CD14-positive monocyte (primary cell): ENCODE measurements around the gene P2RY1. TPM values are rescaled to one million over a fixed set of nuclear protein-coding genes. Genes with fewer than 3 reads are reported as not detected.
A peak's percentile ranks its signal among the peaks of the same experiment; 100 is the strongest.

Source experiments
- DNase-seq, 3 donors: peaks; one replicate each; pipeline ENCODE4 v3.0.0-alpha.2; 2011 to 2022
- H2AFZ ChIP-seq: 2 replicates; pipeline ENCODE4 v1.6.0; 2012; ENCODE audit warnings: mild to moderate bottlenecking, low read depth, low read length, inconsistent platforms; ENCODE audit not compliant: insufficient read depth, poor library complexity, severe bottlenecking
- H3K27ac ChIP-seq, 2 donors: 1 replicate in 1 of 2; 2 replicates in 1 of 2; pipeline ENCODE4 v1.5.1; 2012 to 2013; ENCODE audit warnings: low read length in 2 of 2, control low read depth in 1 of 2, inconsistent platforms in 1 of 2, low read depth in 1 of 2, mild to moderate bottlenecking in 1 of 2
- H3K27me3 ChIP-seq, 2 donors: one replicate each; pipeline versions ENCODE4 v1.6.0 to v1.6.1; 2011 to 2013; ENCODE audit warnings: low read length in 2 of 2; ENCODE audit not compliant: control insufficient read depth in 2 of 2, insufficient read depth in 2 of 2
- H3K36me3 ChIP-seq, 2 donors: replicated peaks in 1 of 2; 1 replicate in 1 of 2; 2 replicates in 1 of 2; pipeline versions ENCODE4 v1.5.1 to v1.6.1; 2012 to 2013; ENCODE audit warnings: low read length in 2 of 2, control low read depth in 1 of 2, inconsistent platforms in 1 of 2, mild to moderate bottlenecking in 1 of 2; ENCODE audit not compliant: insufficient read depth in 2 of 2, control insufficient read depth in 1 of 2
- H3K4me1 ChIP-seq, 2 donors: 1 replicate in 1 of 2; 2 replicates in 1 of 2; pipeline versions ENCODE4 v1.5.1 to v1.6.1; 2012 to 2013; ENCODE audit warnings: low read length in 2 of 2, control low read depth in 1 of 2, inconsistent platforms in 1 of 2, mild to moderate bottlenecking in 1 of 2, moderate library complexity in 1 of 2; ENCODE audit not compliant: insufficient read depth in 2 of 2, control insufficient read depth in 1 of 2
- H3K4me2 ChIP-seq: replicated peaks from 2 replicates; pipeline ENCODE3; 2012; ENCODE audit warnings: low read length, moderate library complexity, mild to moderate bottlenecking; ENCODE audit not compliant: poor library complexity, severe bottlenecking; ENCODE audit errors: extremely low read depth
- H3K4me3 ChIP-seq, 3 experiments: fragments of 200-600 bp in 1 of 3; sonication (generic) in 1 of 3; replicated peaks in 1 of 3; 1 replicate in 2 of 3; 2 replicates in 1 of 3; pipeline ENCODE4 v1.5.1; 2011 to 2013; ENCODE audit warnings: low read length in 3 of 3, mild to moderate bottlenecking in 3 of 3, control low read depth in 2 of 3, low read depth in 2 of 3, inconsistent platforms in 1 of 3, moderate library complexity in 1 of 3
- H3K79me2 ChIP-seq: 2 replicates; pipeline ENCODE4 v1.6.0; 2012; ENCODE audit warnings: mild to moderate bottlenecking, control low read depth, inconsistent platforms, low read length, moderate library complexity; ENCODE audit not compliant: insufficient read depth
- H3K9ac ChIP-seq: 2 replicates; pipeline ENCODE4 v1.6.0; 2017; ENCODE audit warnings: low read length, mild to moderate bottlenecking; ENCODE audit not compliant: insufficient read depth, poor library complexity, severe bottlenecking
- H3K9me3 ChIP-seq, 2 donors: replicated peaks in 1 of 2; 1 replicate in 1 of 2; 2 replicates in 1 of 2; pipeline versions ENCODE4 v1.5.1 to v1.6.1; 2012 to 2013; ENCODE audit warnings: low read length in 2 of 2, control low read depth in 1 of 2; ENCODE audit not compliant: control insufficient read depth in 1 of 2, insufficient read depth in 1 of 2
- H4K20me1 ChIP-seq: 2 replicates; pipeline ENCODE4 v1.6.0; 2012; ENCODE audit warnings: mild to moderate bottlenecking, low read length, control low read depth, moderate library complexity; ENCODE audit not compliant: insufficient read depth
- H3K27ac Mint-ChIP-seq, 7 donors: one replicate each; pipeline ENCODE4 v1.8.0; 2020; ENCODE audit warnings: mild to moderate bottlenecking in 7 of 7, mixed read lengths in 7 of 7, moderate library complexity in 6 of 7, inconsistent platforms in 2 of 7
- H3K27me3 Mint-ChIP-seq, 3 donors: one replicate each; pipeline ENCODE4 v1.8.0; 2021 to 2022; ENCODE audit warnings: low read depth in 3 of 3, mild to moderate bottlenecking in 3 of 3, mixed read lengths in 3 of 3, moderate library complexity in 3 of 3, inconsistent platforms in 1 of 3
- H3K36me3 Mint-ChIP-seq, 2 donors: one replicate each; pipeline ENCODE4 v1.8.0; 2020; ENCODE audit warnings: mixed read lengths in 2 of 2, inconsistent platforms in 1 of 2, mild to moderate bottlenecking in 1 of 2
- H3K4me1 Mint-ChIP-seq: one replicate; pipeline ENCODE4 v1.8.0; 2020; ENCODE audit warnings: mild to moderate bottlenecking, mixed read lengths
- H3K4me3 Mint-ChIP-seq, 2 donors: one replicate each; pipeline ENCODE4 v1.8.0; 2020; ENCODE audit warnings: mild to moderate bottlenecking in 2 of 2, mixed read lengths in 2 of 2, moderate library complexity in 1 of 2
- H3K9me3 Mint-ChIP-seq, 7 donors: one replicate each; pipeline ENCODE4 v1.8.0; 2020 to 2022; ENCODE audit warnings: mixed read lengths in 7 of 7, mild to moderate bottlenecking in 6 of 7, moderate library complexity in 6 of 7, inconsistent platforms in 2 of 7
- CTCF ChIP-seq: fragments of 200-600 bp; IDR thresholded peaks from one replicate; pipeline ENCODE4 v1.8.0; 2022; ENCODE audit warnings: antibody characterized with exemption, mild to moderate bottlenecking
- WGBS: methylation state at CpG from one replicate; pipeline ENCODE4 v1.1.5; 2013; ENCODE audit warnings: missing lambda C conversion rate; ENCODE audit not compliant: insufficient coverage; 5-methylcytosine and 5-hydroxymethylcytosine counted together
- intact Hi-C, 2 donors: fragments of 100-400 bp; cut with micrococcal nuclease; formaldehyde crosslinking; loops; one replicate each; pipeline versions ENCODE4 v1.15.0 to v1.15.1; 2023
- polyA plus RNA-seq, 3 donors: library from polyadenylated mRNA; depleted of rRNA in 1 of 3; unstranded in 2 of 3; stranded (reverse) in 1 of 3; fragments of 300-500 nt in 2 of 3; fragments of >200 nt in 1 of 3; fragmentation: Illumina TruSeq in 2 of 3; gene quantifications; 1 replicate in 2 of 3; 2 replicates in 1 of 3; pipeline ENCODE4 v1.2.3, GENCODE V29; 2012 to 2021

P2RY1 gene
- polyA plus RNA-seq, 3 donors: 0.16 to 0.97 TPM; not detected in 1

DNA sequence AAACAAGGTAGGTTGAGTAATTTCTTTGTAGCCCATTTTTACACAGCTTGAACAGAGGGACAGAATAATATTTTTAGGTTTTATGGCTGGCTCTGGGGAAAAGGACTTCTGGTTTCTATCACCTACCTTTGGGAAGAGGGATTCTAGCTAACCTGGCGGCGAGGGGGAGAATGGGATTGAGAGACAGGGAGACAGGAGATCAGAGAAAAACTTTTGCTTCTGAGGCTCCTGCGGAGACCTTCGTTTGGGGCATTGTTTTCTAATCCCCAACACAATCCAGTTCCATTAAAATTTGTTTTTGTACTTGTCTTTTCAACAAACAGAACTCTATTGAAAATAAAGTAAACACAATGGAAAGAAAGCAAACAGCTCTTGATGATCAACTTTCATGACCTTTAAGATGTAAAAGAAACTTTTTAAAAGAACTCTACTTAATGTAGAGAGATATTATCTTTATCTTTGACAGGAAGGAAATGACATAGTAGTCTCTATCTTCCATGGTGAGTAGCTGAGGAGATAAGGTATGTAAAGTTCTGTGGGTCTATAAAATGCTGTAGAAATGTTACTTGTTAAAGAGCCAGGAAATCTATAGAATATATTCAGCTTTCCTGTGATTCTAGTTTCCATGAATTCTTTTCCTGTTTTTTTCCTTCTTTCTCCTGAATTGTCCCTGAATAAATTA, 37.0 kb upstream of the P2RY1 start:
- intact Hi-C loops: no loop called here
- H3K27me3 Mint-ChIP-seq: no peaks in the 10 kb centered on the region
- H3K27ac Mint-ChIP-seq: no peak overlapping the region
- no peaks in the 10 kb centered on the region for H3K36me3 ChIP-seq
- no peaks in the 10 kb centered on the region for H4K20me1 ChIP-seq
- H3K4me2 ChIP-seq: no peak overlapping the region
- H3K4me3 ChIP-seq: no peak overlapping the region
- peaks cover 0 to 5% (median 0%) of the 10 kb centered on the region in 7 donors for H3K9me3 Mint-ChIP-seq
- TF ChIP-seq CTCF: no peak
- H3K27ac ChIP-seq: no peak overlapping the region
- H3K4me3 Mint-ChIP-seq: no peak overlapping the region
- no CpG with 5 or more reads among the region's 4 CpGs for WGBS
- H3K9ac ChIP-seq: no peak overlapping the region
- H3K4me1 ChIP-seq: no peaks in the 10 kb centered on the region
- no peaks in the 10 kb centered on the region for H3K9me3 ChIP-seq
- DNase-seq: no peak
- H3K36me3 Mint-ChIP-seq: no peaks in the 10 kb centered on the region
- H2AFZ ChIP-seq: no peak overlapping the region
- H3K4me1 Mint-ChIP-seq: no peaks in the 10 kb centered on the region
- H3K27me3 ChIP-seq: no peaks in the 10 kb centered on the region
- no peaks in the 10 kb centered on the region for H3K79me2 ChIP-seq

DNA sequence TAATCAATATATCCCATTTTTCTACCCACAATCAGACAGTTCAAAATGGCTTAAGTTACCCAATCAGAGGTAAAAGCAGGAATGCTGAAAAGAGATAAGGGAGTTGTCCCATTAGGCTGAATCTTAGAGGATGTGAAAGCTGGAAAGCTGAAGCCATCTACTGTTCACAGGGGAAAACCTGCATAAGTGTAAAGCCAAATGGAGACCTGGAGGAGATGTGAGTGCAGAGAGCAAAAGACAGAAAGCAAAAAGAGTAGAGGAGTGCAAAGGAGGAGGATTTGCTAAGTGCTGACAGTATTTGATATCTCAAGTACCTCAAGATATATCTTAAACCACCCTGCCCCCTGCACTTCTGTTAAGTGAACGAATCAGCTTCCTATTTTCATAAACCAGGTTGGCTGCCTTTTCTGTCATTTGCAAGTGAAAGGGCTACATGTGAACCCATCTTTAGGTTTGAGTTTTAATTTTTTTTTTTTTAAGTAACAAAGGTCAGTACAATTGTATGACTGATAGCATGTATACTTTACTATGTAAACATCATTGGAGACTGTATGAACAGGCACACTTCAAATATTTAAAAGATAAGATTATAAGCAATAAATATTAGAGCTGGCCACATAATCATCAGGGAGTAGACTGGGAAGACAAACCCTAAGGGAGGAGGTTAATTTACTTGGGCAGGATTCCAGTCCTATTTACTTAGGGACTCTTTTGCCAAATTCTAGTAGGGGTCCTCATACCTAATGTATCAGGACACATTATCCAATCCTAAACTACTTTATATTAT, 22.8 kb upstream of the P2RY1 start:
- no peaks in the 10 kb centered on the region for H3K36me3 Mint-ChIP-seq
- no peaks in the 10 kb centered on the region for H3K9me3 Mint-ChIP-seq
- Histone ChIP-seq H3K27ac (no peak overlapping the region), H4K20me1 (no peaks in the 10 kb centered on the region), H3K9ac (no peak overlapping the region), H3K27me3 (no peaks in the 10 kb centered on the region), H3K4me2 (no peak overlapping the region), H3K4me3 (no peak overlapping the region), H3K9me3 (no peaks in the 10 kb centered on the region), H3K36me3 (no peaks in the 10 kb centered on the region), H2AFZ (no peak overlapping the region), H3K79me2 (no peaks in the 10 kb centered on the region), H3K4me1 (no peaks in the 10 kb centered on the region)
- DNase-seq: no peak
- WGBS: no CpG with 5 or more reads among the region's 1 CpG
- peaks cover 0 to 2% (median 0%) of the 10 kb centered on the region in 3 donors for H3K27me3 Mint-ChIP-seq
- TF ChIP-seq CTCF: no peak
- peak overlapping the region in 2 of 7 donors; percentile 19 to 63 for H3K27ac Mint-ChIP-seq
- no peak overlapping the region for H3K4me3 Mint-ChIP-seq
- intact Hi-C loops: no loop called here
- H3K4me1 Mint-ChIP-seq: no peaks in the 10 kb centered on the region
